Dendritic cell treated with granulocyte-macrophage colony-stimulating factor and Interleukin-4, amounts not matched to agents 40 ng/mL and 50 ng/mL, for 4 days (primary cell): ENCODE data around the gene MYCBP2.
"Not testable (repeated sequence)": the region's sequence is repeated elsewhere in the genome, so short reads cannot be mapped to it uniquely, and the experiment has no call there.

Experiments used
- H3K27ac Mint-ChIP-seq: one replicate; pipeline ENCODE4 v1.8.0; 2022; ENCODE audit warnings: mild to moderate bottlenecking, mixed read lengths
- H3K27me3 Mint-ChIP-seq: one replicate; pipeline ENCODE4 v1.8.0; 2022; ENCODE audit warnings: mild to moderate bottlenecking, mixed read lengths
- H3K36me3 Mint-ChIP-seq: one replicate; pipeline ENCODE4 v1.8.0; 2022; ENCODE audit warnings: low read depth, mixed read lengths
- H3K4me1 Mint-ChIP-seq: one replicate; pipeline ENCODE4 v1.8.0; 2022; ENCODE audit warnings: low read depth, mixed read lengths
- H3K4me3 Mint-ChIP-seq: one replicate; pipeline ENCODE4 v1.8.0; 2022; ENCODE audit warnings: mild to moderate bottlenecking, moderate library complexity, mixed read lengths
- H3K9me3 Mint-ChIP-seq: one replicate; pipeline ENCODE4 v1.8.0; 2022; ENCODE audit warnings: mixed read lengths
- intact Hi-C: fragments of 100-400 bp; cut with micrococcal nuclease; formaldehyde crosslinking; loops from one replicate; pipeline ENCODE4 v1.15.0; 2022

The MYCBP2 gene

DNA sequence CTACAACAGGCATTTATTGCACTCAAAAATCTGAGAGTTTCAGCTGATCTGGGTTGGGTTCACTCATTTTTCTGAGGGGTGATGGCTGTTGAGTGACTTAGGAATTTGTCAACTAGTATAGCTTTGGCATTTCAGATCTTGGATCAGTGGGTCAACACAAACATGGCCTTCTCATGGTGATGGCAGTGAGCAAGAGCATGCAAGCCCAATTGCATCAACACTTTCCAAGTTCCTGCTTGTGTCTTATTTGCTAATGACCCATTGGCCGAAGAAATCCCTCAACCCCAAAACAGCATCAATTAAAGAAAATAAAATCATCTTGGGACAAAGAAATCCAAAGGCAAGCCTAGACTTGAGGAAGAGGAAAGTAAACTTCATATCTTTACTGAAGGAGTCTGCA is 23.9 kb upstream of the MYCBP2 start:
- H3K4me3 Mint-ChIP-seq = no peak overlapping the region
- no peak overlapping the region for H3K27ac Mint-ChIP-seq
- intact Hi-C loops = no loop called here
- no peaks in the 10 kb centered on the region for H3K9me3 Mint-ChIP-seq
- no peaks in the 10 kb centered on the region for H3K27me3 Mint-ChIP-seq
- no peaks in the 10 kb centered on the region for H3K36me3 Mint-ChIP-seq
- peaks cover 42% of the 10 kb centered on the region for H3K4me1 Mint-ChIP-seq

GRCh38 chr13:77349365-77349764 is 22.5 kb upstream of the MYCBP2 start:
- H3K27me3 Mint-ChIP-seq = no peaks in the 10 kb centered on the region
- H3K4me3 Mint-ChIP-seq = no peak overlapping the region
- H3K9me3 Mint-ChIP-seq = no peaks in the 10 kb centered on the region
- H3K36me3 Mint-ChIP-seq = no peaks in the 10 kb centered on the region
- no peak overlapping the region for H3K27ac Mint-ChIP-seq
- intact Hi-C loops = no loop called here
- peaks cover 37% of the 10 kb centered on the region for H3K4me1 Mint-ChIP-seq

DNA sequence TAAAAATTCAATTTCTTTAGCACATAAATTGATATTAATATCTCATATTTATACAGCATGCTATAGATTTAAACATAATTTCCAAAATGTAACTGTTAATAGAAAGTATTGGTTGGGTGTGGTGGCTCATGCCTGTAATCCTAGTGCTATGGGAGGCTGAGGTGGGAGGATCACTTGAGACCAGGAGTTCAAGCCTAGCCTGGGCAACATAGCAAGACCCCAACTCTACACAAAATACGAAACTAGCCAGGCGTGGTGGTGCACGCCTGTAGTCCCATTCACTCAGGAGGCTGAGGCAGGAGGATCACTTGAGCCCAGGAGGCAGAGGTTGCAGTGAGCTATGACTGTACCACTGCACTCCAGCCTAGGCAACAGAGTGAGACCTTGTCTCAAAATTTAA is 20.5 kb upstream of the MYCBP2 start:
- H3K4me3 Mint-ChIP-seq, intact Hi-C loops, H3K27ac Mint-ChIP-seq, H3K27me3 Mint-ChIP-seq, H3K9me3 Mint-ChIP-seq, H3K36me3 Mint-ChIP-seq: not testable (repeated sequence)
- peaks cover 26% of the 10 kb centered on the region for H3K4me1 Mint-ChIP-seq

GRCh38 chr13:77345150-77345780 is 18.4 kb upstream of the MYCBP2 start:
- H3K4me3 Mint-ChIP-seq = no peak overlapping the region
- peaks cover 24% of the 10 kb centered on the region for H3K4me1 Mint-ChIP-seq
- no peak overlapping the region for H3K27ac Mint-ChIP-seq
- no peaks in the 10 kb centered on the region for H3K9me3 Mint-ChIP-seq
- H3K36me3 Mint-ChIP-seq = no peaks in the 10 kb centered on the region
- H3K27me3 Mint-ChIP-seq = no peaks in the 10 kb centered on the region
- intact Hi-C loops = no loop called here

- Mint-ChIP-seq H3K9me3 (no peaks in the 10 kb centered on the region), H3K36me3 (no peaks in the 10 kb centered on the region), H3K4me1 (peaks cover 28% of the 10 kb centered on the region), H3K27ac (no peak overlapping the region), H3K27me3 (no peaks in the 10 kb centered on the region), H3K4me3 (no peak overlapping the region)
- intact Hi-C loops = no loop called here
Measured at GRCh38 chr13:77343841-77344240, 16.9 kb upstream of the MYCBP2 start.

DNA sequence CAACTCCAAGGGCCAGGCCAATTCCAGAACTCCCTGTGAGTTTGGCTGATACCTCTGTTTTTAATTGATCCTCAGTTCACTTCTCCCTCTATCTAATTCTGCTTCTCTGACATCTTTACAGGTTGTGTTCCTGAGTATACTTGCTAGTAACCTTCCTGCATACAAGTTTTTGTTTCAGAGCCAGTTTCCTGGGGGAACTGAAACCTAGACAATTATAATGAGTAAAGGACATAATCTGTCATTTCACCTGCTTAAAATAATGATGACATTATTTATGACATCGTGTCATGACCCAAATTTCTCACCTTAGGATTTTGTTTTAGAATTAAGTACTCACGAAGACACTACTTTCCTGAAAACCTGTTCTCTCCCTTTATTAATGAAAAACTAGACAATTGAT is 12.5 kb upstream of the MYCBP2 start:
- no peaks in the 10 kb centered on the region for H3K9me3 Mint-ChIP-seq
- no peak overlapping the region for H3K4me3 Mint-ChIP-seq
- no peaks in the 10 kb centered on the region for H3K36me3 Mint-ChIP-seq
- peaks cover 60% of the 10 kb centered on the region for H3K4me1 Mint-ChIP-seq
- H3K27me3 Mint-ChIP-seq = no peaks in the 10 kb centered on the region
- no peak overlapping the region for H3K27ac Mint-ChIP-seq
- intact Hi-C loops = no loop called here

- Mint-ChIP-seq H3K27me3 (no peaks in the 10 kb centered on the region), H3K4me1 (peaks cover 64% of the 10 kb centered on the region), H3K36me3 (no peaks in the 10 kb centered on the region), H3K4me3 (no peak overlapping the region), H3K9me3 (no peaks in the 10 kb centered on the region), H3K27ac (no peak overlapping the region)
- intact Hi-C loops = no loop called here
Measured at GRCh38 chr13:77338961-77339401, 12.1 kb upstream of the MYCBP2 start.

GRCh38 chr13:77338329-77338728 is 11.4 kb upstream of the MYCBP2 start:
- intact Hi-C loops = no loop called here
- Mint-ChIP-seq H3K9me3 (no peaks in the 10 kb centered on the region), H3K4me3 (no peak overlapping the region), H3K4me1 (peaks cover 70% of the 10 kb centered on the region), H3K36me3 (no peaks in the 10 kb centered on the region), H3K27ac (no peak overlapping the region), H3K27me3 (no peaks in the 10 kb centered on the region)

DNA sequence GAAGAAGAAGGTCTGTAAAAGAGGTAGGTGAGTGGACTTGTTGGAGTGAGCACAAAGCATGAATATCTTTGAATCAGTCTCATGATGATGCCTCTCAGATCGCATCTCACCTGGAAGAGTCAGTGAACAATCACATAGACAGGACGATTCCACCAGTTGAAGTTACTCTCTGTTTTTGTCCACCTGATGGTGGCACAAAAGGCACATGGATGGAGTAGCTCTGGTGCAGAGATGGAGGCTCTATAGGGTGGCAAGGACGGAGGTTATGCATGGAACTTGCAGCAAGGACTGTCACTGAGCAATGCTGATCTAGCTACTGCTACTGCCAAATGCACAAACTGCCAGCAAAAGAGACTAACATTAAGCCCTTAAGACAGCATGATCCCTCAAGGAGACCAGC is 10.3 kb upstream of the MYCBP2 start:
- Mint-ChIP-seq H3K4me3 (no peak overlapping the region), H3K27ac (no peak overlapping the region), H3K27me3 (no peaks in the 10 kb centered on the region), H3K4me1 (peaks cover 71% of the 10 kb centered on the region), H3K36me3 (no peaks in the 10 kb centered on the region), H3K9me3 (no peaks in the 10 kb centered on the region)
- intact Hi-C loops = no loop called here

GRCh38 chr13:77335543-77335942 is 8.6 kb upstream of the MYCBP2 start:
- H3K36me3 Mint-ChIP-seq = no peaks in the 10 kb centered on the region
- no peaks in the 10 kb centered on the region for H3K27me3 Mint-ChIP-seq

GRCh38 chr13:77333594-77333993 is 6.7 kb upstream of the MYCBP2 start:
- H3K36me3 Mint-ChIP-seq = peaks cover 10% of the 10 kb centered on the region
- no peaks in the 10 kb centered on the region for H3K9me3 Mint-ChIP-seq
- H3K4me1 Mint-ChIP-seq = peaks cover 52% of the 10 kb centered on the region
- intact Hi-C loops = loop anchor here (5.0 kb wide), 1 partner anchor 689 kb away; no protein-coding TSS in a partner anchor
- H3K4me3 Mint-ChIP-seq = no peak overlapping the region
- no peak overlapping the region for H3K27ac Mint-ChIP-seq
- no peaks in the 10 kb centered on the region for H3K27me3 Mint-ChIP-seq

More at GRCh38 chr13:77335543-77335942, 8.6 kb upstream of the MYCBP2 start:
- Mint-ChIP-seq H3K9me3 (no peaks in the 10 kb centered on the region), H3K4me3 (no peak overlapping the region), H3K27ac (no peak overlapping the region), H3K4me1 (peaks cover 65% of the 10 kb centered on the region)
- intact Hi-C loops = no loop called here

DNA sequence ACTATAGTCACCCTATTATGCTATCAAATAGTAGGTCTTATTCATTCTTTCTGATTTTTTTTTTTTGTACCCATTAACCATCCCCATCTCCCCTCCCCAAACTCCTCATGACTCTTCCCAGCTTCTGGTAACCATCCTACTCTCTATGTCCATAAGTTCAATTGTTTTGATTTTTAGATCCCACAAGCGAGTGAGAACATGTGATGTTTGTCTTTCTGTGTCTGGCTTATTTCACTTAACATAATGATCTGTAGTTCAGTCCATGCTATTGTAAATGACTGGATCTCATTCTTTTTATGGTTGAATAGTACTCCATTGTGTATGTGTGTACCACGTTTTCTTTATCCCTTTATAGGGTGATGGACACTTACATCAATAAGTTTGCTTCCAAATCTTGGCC is 4.5 kb upstream of the MYCBP2 start:
- Mint-ChIP-seq H3K4me1 (peaks cover 39% of the 10 kb centered on the region), H3K4me3 (no peak overlapping the region), H3K27ac (no peak overlapping the region), H3K27me3 (no peaks in the 10 kb centered on the region), H3K36me3 (peaks cover 17% of the 10 kb centered on the region), H3K9me3 (no peaks in the 10 kb centered on the region)
- intact Hi-C loops = loop anchor here (5.0 kb wide), 1 partner anchor 691 kb away; no protein-coding TSS in a partner anchor

DNA sequence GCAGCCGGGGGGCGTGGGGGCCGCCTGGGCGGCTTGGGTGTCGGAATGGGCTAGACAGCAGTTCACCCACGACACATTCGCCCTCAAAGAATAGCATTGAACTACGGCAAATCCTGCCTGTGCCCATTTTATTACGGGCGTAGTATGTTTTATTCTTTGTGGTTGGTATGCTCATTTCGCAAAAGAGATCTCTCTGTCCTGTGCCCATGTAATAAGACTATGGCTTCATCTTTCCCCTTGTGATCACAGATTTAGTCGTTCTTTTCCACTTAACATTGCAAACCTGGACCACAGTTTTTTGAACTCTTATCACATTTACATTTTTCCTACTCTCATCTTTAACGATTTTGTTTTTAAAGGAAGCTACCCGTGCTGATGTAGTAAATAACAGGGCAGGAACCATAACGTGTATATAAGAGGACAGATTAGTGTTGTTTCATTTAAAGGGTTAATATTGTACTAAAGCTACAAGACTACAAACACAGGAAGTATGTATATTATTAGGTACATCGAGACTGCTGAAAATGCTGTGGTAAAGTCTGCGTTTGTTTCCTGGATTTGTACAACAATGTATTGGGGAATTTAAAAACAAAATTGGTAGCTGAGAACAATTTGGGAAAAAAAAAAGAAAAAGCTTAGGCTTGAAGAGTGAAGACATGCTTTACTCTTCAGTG is 3.2 kb upstream of the MYCBP2 start:
- peak overlapping the region; percentile 95 for H3K27ac Mint-ChIP-seq
- intact Hi-C loops = loop anchor here (5.0 kb wide), 1 partner anchor 692 kb away; no protein-coding TSS in a partner anchor
- H3K9me3 Mint-ChIP-seq = no peaks in the 10 kb centered on the region
- H3K4me1 Mint-ChIP-seq = peaks cover 31% of the 10 kb centered on the region
- H3K36me3 Mint-ChIP-seq = peaks cover 25% of the 10 kb centered on the region
- H3K4me3 Mint-ChIP-seq = peak overlapping the region; percentile 93
- no peaks in the 10 kb centered on the region for H3K27me3 Mint-ChIP-seq

DNA sequence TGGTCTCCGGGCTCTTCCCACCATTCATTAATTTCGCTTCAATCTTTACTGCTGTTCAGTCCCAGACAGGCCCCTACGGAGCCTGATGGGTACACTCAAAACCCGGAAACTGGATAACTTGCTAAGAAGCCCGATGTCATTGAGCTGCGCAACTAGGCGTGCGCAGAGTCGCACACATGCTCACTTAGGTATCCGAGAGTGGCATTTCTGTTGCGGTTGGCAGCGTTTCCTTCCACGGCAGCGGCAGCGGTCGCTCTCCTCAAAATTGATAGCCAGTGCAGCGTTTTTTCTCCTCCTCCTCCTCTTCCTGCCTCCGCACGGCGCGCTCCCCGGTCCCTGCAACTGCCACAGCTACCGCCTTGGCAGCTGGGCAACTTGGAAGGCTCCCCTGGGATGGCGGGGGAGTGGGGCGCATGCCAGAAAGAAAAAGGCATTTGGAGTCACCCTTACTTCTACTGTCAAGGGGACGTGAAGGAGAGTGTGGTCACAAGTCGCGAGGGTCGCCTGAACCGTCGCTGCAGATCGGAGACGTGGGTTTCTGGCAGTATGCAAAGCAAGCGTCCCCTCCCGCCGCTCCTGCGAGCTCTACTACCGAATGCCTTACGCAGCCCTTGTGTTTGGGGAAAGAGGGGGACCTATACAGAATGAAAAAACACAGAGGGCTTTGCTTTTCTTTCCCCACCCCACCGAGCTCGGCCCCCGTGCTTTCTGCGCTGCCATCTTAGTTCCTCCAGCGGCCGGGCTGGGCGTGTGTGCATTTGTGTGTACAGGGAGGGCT is 2.4 kb upstream of the MYCBP2 start:
- Mint-ChIP-seq H3K27ac (peak overlapping the region; percentile 95), H3K9me3 (no peaks in the 10 kb centered on the region), H3K27me3 (no peaks in the 10 kb centered on the region), H3K36me3 (peaks cover 25% of the 10 kb centered on the region), H3K4me3 (peak overlapping the region; percentile 93), H3K4me1 (peaks cover 31% of the 10 kb centered on the region)
- intact Hi-C loops = no loop called here
